RCC 7860 (cell line): ENCODE results near the gene KLHL17.
"Not testable (repeated sequence)": the region's sequence is repeated elsewhere in the genome, so short reads cannot be mapped to it uniquely, and the experiment has no call there.

ENCODE experiments used
- DNase-seq: peaks from one replicate; pipeline ENCODE4 v3.0.0-alpha.2; 2015; ENCODE audit warnings: low spot score
- FAIRE-seq: peaks from 2 replicates; lab custom pipeline; 2012; peaks lifted over from hg19 to GRCh38; lab: Jason Lieb, UNC

Gene KLHL17

GRCh38 chr1:935751-936231 is 24.6 kb upstream of the KLHL17 start:
- FAIRE-seq, result no peak
- no peak for DNase-seq

GRCh38 chr1:936348-937264 is 23.8 kb upstream of the KLHL17 start:
- DNase-seq (no peak), FAIRE-seq (no peak)

GRCh38 chr1:937521-937920 is 22.9 kb upstream of the KLHL17 start:
- FAIRE-seq (no peak), DNase-seq (no peak)

- peak; percentile 91 for FAIRE-seq
- peak; percentile 92 for DNase-seq
These were observed 22.2 kb upstream of the KLHL17 start for GRCh38 chr1:938088-938683.

- DNase-seq, result no peak
These were observed 21.5 kb upstream of the KLHL17 start for GRCh38 chr1:938711-939489.

GRCh38 chr1:939511-940106 is 20.8 kb upstream of the KLHL17 start:
- FAIRE-seq, result no peak

More at GRCh38 chr1:938711-939489, 21.5 kb upstream of the KLHL17 start:
- FAIRE-seq, result no peak

GRCh38 chr1:940107-941014 is 20.0 kb upstream of the KLHL17 start:
- DNase-seq (peak; percentile 87), FAIRE-seq (no peak)

More at GRCh38 chr1:939511-940106, 20.8 kb upstream of the KLHL17 start:
- DNase-seq, result peak; percentile 39

GRCh38 chr1:941015-941587 is 19.3 kb upstream of the KLHL17 start:
- FAIRE-seq (no peak), DNase-seq (no peak)

- DNase-seq (peak; percentile 88), FAIRE-seq (no peak)
These were observed 18.6 kb upstream of the KLHL17 start for GRCh38 chr1:941588-942383.

GRCh38 chr1:942411-942821 is 18.0 kb upstream of the KLHL17 start:
- DNase-seq (no peak), FAIRE-seq (no peak)

- FAIRE-seq, result no peak
- DNase-seq, result no peak
These were observed 17.4 kb upstream of the KLHL17 start for GRCh38 chr1:942864-943533.

- no peak for FAIRE-seq
- no peak for DNase-seq
These were observed 16.6 kb upstream of the KLHL17 start for GRCh38 chr1:943545-944340.

GRCh38 chr1:944341-945325 is 15.8 kb upstream of the KLHL17 start:
- DNase-seq, result peak; percentile 39
- FAIRE-seq, result no peak

GRCh38 chr1:945688-946556 is 14.5 kb upstream of the KLHL17 start:
- DNase-seq (no peak), FAIRE-seq (no peak)

- not testable (repeated sequence) for FAIRE-seq, DNase-seq
These were observed 13.6 kb upstream of the KLHL17 start for GRCh38 chr1:946811-947210.
